ENCODE measurements around the gene MACF1.

DNA sequence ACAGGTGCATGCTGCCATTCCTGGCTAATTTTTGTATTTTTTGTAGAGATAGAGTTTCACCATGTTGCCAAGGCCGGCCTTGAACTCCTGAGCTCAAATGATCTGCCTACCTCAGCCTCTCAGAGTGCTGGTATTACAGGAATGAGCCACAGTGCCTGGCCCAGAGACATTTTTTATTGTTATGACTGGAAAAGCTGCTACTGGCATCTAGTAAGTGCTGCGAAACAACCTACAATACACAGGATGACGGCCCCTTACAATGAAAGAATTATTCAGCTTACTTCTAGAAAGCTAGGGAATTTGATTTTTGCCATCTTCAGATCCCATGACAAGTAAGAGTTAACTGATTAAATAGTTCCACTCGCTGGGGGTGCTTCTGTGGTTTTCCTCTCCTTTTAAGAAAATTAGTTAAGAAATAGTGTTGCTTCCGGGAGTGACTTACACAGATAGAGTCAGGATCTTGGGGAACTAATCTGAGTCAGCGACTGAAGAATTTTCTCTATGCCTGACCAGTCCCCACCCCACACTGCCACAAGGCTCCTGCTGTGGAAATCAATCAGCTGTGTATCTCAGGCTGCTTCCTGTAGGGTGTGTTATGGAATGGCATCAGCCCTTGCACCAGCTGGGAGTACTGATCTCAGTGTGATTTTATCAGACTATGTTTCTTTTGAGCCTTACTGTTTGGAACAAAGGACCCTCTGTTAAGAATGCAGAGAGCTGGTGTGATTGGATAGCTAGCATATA, 194.0 kb downstream of the MACF1 start:
- TF ChIP-seq POLR2A (IDR thresholded peaks at IDR 0.05; ENCODE audit: low read length) (no peak), GATA1 (IDR thresholded peaks at IDR 0.05; ENCODE audit: low read depth, low read length) (no peak)
